Measurements from ENCODE around the gene PPM1F.
A peak's percentile ranks its signal among the peaks of the same experiment; 100 is the strongest.
"Not testable (repeated sequence)": the region's sequence is repeated elsewhere in the genome, so short reads cannot be mapped to it uniquely, and the experiment has no call there.

The PPM1F gene

GRCh38 chr22:21939935-21940334, 12.7 kb downstream of the PPM1F start:
- not testable (repeated sequence) for DNase-seq

- DNase-seq, result no peak
Measured at GRCh38 chr22:21939461-21939913, 13.2 kb downstream of the PPM1F start.

- DNase-seq, result no peak
Measured at GRCh38 chr22:21938906-21939305, 13.7 kb downstream of the PPM1F start.

- peak; percentile 78 for DNase-seq
Measured at GRCh38 chr22:21938071-21938822, 14.4 kb downstream of the PPM1F start.

GRCh38 chr22:21937821-21938070, 14.9 kb downstream of the PPM1F start:
- no peak for DNase-seq

GRCh38 chr22:21937041-21937820, 15.4 kb downstream of the PPM1F start:
- DNase-seq, result no peak

GRCh38 chr22:21936151-21936775, 16.4 kb downstream of the PPM1F start:
- no peak for DNase-seq

- no peak for DNase-seq
Measured at GRCh38 chr22:21933910-21934309, 18.7 kb downstream of the PPM1F start.

- no peak for DNase-seq
Measured at GRCh38 chr22:21933413-21933812, 19.2 kb downstream of the PPM1F start.

GRCh38 chr22:21932347-21932746, 20.3 kb downstream of the PPM1F start:
- DNase-seq, result no peak

GRCh38 chr22:21931056-21931455, 21.6 kb downstream of the PPM1F start:
- DNase-seq, result no peak

GRCh38 chr22:21929253-21929652, 23.4 kb downstream of the PPM1F start:
- no peak for DNase-seq

- DNase-seq, result no peak
Measured at GRCh38 chr22:21928048-21928447, 24.6 kb downstream of the PPM1F start.

- no peak for DNase-seq
Measured at GRCh38 chr22:21927174-21927823, 25.3 kb downstream of the PPM1F start.

- no peak for DNase-seq
Measured at GRCh38 chr22:21926728-21927127, 25.9 kb downstream of the PPM1F start.

GRCh38 chr22:21923163-21923561, 29.5 kb downstream of the PPM1F start:
- DNase-seq, result no peak

- DNase-seq, result no peak
Measured at GRCh38 chr22:21922370-21923162, 30.1 kb downstream of the PPM1F start.

- no peak for DNase-seq
Measured at GRCh38 chr22:21921729-21922128, 30.9 kb downstream of the PPM1F start.

GRCh38 chr22:21921184-21921721, 31.4 kb downstream of the PPM1F start:
- DNase-seq, result no peak

- no peak for DNase-seq
Measured at GRCh38 chr22:21920341-21921183, 32.1 kb downstream of the PPM1F start.

GRCh38 chr22:21919526-21920307, 32.9 kb downstream of the PPM1F start:
- DNase-seq, result no peak
